ENCODE measurements around the gene EP400.
"Not testable (repeated sequence)": the region's sequence is repeated elsewhere in the genome, so short reads cannot be mapped to it uniquely, and the experiment has no call there.

Gene EP400

DNA sequence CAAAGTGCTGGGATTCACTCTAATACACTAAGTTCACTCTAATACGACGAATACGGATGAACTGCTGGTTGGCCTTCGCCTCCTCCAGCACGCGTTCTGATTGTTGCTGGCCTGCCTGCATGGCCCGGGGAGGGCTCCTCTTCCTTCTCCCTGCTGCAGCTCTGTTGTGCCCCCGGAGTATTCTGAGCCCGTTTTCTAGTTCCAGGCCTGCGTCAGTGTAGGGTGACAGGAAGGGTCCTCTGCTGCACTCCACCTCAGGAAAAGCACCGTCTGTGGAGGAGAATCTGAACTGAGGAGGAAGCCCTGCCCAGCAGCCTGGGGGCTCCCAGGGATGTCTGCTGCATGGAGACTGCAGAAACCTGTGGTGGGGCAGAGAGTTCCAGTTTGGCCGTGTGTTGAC, 150.0 kb downstream of the EP400 start:
- no peak for DNase-seq

DNA sequence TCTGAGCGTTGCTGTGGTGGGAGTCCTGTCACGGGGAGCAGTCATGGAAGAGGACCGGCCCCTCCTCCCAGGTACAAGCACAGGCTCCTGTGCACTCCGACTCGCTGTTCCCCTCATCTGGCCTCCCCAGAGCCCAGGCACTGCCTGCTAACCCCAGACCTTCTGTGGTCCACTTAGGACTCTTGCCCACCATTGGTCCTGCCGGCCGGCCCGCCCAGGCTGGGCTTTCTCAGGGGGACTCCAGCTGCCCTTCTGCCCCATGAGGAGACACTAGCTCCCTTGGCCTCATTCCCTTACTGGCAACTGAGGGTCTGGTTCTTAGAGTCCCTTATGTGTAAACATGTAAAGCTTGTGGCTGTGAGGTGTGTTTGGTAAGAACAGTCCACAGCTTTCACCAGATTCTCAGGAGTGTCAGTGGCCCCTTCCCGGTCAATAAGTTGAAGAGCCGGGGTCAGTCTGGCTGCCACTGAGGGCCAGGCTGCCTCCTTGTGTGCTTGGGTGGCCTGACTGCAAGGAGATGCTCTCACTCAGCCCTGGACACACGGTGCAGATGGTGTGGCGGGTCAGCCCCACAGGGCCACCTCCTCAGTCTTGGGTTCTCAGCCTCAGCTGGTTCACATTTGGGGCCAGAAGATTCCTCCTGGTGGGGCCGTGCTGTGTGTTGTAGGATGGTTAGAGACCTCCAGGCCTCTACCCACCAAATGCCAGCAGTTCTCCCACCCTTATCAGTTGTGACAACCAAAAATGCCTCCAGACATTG, 150.7 kb downstream of the EP400 start:
- no peak for DNase-seq

DNA sequence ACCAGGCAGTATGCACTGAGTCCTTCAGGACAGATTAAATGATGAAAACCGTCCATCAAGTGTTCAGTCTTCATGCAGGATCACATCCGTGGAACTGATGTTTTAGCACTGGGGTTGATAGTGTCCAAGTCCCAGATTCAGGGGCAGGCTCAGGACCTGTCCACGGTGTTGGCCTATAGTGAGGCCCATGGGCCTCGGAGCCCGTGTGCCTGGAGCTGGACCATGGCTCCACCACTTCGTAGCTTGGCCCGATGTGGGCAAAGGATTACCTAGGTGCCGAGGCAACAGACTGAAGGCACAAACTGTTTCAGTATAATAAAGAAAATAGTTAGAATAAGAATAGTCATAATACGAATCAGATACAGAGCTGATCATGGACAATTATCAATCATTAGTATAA, 152.6 kb downstream of the EP400 start:
- DNase-seq, result no peak

DNA sequence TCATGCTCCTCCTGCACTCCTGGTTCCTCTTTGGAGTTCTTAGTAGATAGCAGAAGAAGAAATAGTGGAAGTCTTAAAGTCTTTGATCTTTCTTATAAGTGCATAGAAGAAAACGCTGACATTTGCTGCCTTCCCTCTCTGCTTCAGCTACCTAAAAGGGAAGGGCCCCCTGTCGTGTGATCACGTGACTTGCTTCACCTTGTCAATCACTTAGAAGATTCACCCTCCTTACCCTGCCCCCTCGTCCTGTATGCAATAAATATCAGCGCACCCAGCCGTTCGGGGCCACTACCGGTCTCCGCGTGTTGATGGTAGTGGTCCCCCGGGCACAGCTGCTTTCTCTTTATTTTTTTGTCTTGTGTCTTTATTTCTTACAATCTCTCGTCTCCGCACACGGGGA, 153.3 kb downstream of the EP400 start:
- DNase-seq, result not testable (repeated sequence)

DNA sequence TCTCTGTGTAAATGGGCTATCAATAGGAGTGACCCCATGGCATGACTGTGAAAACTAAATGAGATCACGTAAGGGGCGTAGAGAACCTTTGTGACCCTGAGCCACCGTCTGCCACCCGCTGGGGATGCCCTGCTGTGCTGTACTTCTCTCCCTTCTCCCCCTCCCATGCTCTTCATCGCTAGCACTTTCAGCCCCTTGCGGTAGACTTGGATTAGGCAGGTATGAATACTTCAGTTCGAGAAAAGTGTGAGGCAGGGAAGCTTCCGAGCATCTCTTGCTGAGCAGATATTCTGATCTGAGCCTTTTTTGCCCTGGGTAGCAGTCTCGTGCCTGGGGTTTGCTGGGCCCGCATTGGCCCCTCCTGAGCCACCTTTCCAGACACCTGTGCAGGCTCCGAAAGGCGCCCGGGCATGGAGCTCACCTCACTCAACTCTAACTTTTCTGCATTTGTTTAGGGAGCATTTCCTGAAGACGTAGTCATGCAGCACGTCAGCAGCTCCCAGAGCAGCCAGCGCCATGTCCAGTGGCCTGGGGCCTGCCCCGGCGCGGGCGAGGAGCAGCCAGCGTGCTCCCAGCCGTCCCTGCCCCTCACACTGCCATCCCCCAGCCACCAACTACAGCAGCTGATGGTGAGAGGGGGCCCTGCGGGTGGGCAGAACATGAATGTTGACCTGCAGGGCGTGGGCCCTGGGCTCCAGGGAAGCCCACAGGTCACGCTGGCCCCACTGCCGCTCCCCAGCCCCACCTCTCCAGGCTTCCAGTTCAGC, 154.0 kb downstream of the EP400 start:
- no peak for DNase-seq

DNA sequence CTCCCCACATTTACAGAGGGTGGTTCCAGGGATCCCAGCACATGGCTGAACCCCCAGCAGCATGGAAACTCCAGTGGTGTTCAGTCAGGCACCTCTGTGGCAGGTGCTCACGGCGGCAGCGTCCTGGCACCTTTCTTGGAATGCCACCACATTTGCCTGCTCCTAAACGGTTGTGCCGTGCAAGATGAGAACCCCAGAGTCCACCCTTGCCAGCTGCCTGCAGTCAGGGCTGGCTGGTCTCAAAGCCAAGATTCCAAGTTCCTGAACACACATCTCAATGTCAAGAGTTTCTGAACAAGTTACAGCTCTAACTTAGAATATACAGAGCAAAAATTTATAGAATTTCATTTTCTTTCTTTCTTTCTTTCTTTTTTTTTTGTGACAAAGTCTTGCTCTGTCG, 155.7 kb downstream of the EP400 start:
- no peak for DNase-seq

DNA sequence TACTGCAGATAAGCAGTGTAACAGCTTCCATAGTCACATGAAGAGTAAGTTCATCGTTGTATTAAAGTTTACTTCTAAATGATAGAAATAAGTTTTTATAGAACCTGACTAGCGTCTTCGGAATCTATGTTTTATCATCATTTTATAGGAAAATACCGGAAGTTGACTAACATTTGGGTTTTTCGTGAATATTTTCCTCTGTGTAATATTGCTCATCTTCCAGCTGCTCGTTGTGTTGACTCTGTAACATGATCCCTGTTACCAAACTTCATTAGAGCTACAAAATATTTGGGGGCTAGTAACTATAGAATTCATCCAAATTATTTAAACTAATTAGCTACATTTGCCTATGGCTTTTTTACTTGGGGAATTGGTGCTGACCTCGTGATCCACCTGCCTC, 157.2 kb downstream of the EP400 start:
- no peak for DNase-seq

DNA sequence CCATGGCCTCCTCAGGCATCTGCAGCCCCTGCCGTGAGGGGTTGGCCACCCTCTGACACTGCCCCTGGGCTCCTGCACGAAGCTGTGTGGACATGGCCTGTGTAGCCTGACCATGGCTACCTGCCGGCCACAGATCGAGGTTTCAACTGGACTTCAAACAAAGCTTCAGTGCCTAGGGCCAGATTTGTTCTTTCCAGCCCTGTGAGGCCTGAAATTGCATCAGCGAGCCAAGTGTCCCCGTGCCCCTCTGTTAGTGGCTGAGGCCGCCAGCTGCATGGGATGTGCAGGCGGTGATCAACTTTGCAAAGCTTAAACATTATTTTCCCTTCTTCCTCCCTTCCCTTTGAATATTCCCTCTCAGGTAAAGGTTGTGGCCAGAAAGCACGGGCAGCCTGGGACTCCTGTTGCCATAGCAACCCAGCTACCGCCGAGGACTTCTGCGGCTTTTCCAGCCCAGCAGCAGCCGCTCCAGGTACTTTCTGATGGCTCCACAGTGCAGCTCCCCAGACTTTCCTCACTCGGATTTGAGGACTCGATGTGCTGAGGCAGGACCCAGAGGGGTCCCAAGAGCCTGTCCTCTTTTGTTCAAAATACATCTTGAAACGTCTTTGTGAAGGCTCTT, 158.6 kb downstream of the EP400 start:
- DNase-seq, result no peak

DNA sequence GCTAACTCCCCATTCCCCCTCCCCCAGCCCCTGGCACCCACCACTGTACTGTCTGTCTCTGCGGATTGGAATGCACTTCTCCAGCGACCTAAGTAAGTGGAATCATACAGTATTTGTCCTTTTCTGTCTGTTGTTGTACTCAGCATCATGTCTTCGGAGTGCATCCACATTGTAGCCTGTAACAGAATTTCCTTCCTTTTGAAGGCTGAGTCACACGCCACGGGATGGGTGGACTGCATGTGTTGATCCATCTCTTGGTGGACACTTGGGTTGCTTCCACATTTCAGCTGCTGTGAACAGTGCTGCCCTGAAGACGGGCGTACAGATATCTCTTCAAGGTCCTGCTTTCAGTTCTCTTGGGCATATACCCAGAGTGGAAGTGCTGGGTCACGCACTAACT, 160.0 kb downstream of the EP400 start:
- DNase-seq, result no peak

DNA sequence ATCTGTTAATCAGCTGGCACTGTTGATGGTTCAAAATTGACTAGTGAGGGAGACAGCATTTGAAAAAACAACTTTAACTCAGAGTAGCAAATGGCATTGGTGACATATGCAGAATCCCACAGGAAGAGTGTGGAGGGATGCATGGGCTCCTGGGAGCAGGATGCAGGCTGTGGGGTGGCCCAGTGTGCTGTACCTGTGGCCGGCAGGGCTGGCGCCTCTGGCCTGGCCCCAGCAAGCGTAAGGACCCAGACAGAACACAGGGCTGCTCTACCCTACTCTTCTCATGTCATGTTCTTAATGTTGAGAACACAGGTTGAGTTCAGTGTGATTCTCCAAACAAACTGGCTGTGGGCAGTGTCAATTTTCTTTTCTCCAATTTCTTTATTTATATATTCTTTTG, 160.9 kb downstream of the EP400 start:
- no peak for DNase-seq

DNA sequence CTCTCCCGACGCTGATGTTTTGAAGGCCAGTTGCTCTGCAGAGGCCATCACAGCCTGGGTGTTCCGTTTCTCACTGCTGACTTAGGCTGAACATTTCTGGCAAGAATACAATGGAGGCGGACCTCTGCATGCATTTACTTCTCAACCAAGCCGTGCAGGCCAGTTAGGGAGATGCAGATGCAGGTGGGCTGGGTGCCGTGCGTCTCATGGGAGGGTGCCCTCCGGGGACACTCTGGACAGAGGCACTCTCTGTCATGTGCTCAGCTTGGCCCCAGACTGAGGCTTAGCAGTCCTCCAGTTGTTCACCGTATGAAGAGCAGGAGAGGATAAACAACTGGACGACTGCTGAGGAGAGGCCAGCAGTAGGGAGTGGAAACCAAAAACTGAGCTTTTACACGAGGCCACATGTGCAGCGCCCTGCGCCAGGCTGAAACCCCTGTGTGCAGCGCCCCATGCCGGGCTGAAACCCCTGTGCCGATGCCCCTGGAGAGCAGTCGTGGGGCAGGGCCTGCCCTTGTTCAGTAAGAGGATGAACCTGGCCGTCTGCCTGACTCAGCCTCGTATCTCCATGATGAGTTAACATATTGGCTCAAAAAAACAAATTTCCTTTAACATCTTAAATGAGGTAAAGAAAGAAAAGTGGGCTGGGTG, 162.0 kb downstream of the EP400 start:
- DNase-seq, result no peak

DNA sequence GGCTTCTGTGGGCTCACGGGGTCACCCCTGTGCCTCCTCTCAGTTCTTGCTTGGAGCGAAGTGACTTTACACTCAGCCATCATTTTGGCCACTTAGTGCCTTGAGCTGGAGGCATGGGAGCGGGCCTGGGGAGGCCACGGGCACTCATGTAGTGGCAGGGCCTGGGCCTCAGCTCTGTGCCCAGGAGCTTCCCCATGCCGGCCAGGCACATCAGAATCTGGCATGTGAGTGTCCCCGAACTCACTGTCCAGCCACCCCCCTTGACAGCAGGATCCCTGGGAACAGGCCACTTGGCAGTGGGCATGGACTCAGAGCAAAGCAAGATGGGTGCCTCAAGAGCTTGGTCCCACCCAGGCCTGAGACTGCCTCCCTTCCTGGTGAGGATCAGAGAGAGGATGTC, 164.9 kb downstream of the EP400 start:
- no peak for DNase-seq

DNA sequence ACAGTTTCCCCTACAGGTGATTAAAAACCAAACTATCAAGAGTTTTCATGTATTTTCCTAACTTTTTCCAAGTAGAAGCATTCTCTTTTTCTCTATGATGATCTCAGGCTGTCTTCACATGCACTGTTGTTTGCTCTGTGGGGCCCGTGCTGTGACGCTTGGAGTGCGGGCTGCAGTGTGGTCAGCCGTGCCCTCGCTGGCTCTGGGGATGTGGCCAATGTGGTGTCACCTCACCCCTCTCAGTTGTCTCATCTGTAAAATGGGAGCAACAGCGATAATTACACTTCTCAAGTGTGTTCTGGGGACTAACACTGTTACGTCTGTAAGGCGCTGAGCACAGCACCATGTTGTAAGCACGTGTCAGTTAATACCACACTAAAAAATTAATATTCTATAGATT, 165.8 kb downstream of the EP400 start:
- DNase-seq, result no peak

DNA sequence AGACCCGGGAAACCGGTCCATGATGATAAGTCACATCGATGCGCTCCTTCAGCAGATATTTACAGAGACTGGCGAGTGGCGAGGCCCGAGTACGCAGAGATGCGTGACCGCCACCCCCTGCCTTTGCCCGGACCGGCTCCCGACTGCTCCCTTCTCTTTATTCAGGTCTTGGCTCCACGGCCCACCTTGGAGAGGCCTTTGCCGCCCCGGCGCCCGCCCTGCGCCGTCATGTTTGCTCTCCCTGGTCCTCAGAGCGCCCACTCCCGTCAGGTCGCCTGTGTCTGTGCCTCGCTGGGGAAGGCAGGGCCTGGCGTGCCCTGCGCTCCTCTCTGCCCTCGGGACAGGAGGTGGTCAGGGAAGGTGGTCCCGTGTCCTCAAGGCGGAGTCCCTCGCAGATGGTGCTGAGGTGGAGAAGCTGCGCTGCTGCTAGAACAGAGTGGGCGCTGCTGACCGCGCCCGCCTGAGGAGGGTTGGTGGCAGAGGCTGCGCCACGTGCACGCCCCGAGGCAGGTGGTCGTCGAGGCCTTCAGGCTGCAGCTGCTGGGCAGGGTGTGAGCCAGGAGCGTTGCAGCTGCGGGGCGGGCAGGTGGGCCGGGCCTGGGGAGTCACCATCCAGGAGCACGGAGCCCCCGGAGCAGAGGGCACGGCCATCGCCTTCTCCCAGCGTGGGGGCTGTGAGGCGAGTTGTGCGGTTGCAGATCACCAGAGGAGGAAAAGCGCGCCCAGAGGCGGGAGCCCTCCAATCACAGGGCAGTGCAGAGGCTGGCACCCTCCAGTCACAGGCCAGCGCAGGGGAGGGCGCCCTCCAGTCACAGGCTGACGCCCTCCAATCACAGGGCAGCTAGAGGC, 167.2 kb downstream of the EP400 start:
- DNase-seq, result no peak

DNA sequence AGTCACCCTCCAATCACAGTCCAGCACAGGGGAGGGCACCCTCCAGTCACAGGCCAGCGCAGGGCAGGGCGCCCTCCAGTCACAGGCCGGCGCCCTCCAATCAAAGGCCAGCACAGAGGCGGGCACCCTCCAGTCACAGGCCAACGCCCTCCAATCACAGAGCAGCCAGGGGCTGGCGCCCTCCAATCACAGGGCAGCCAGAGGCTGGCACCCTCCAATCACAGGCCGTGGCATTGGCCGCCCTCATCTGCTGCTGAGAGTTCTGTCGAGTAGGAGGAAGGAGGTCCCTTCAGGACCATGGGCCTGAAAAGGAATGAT, 167.8 kb downstream of the EP400 start:
- DNase-seq, result no peak

DNA sequence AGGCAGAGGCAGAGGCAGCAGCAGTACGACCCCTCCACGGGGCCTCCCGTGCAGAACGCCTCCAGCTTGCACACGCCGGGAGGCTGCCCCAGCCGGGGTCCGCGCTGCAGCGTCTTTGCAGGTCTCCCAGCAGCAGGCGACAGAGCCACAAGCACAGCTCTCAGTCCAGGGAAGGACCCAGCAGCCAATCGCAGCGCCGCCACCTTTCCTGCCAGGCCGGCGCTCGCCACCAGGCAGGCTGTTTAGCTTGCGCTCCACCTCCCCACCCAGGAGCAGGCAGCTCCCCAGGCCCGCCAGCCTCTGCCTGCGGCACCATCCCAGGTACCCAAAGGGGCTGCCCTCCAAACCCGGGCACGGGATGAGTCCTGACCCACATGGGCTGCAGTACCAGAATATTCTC, 169.1 kb downstream of the EP400 start:
- no peak for DNase-seq

DNA sequence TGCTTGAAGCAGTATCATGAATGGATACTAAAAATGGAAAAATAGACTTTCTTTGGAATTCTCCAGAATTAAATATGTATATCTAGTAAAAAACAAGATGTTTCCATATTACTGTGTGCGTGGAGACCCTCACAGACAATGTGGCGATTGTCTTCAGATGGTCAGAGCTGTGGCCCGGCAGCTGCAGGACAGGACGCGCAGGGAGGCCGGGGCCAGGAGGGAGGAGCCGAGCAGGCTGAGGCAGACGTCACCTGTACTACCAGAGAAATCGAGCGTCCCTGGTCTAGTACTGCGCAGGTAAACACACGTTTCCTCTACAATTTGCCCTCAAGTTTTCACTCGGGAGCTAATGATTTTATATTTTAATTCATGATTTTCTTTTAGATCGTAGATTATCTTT, 171.5 kb downstream of the EP400 start:
- DNase-seq, result no peak

DNA sequence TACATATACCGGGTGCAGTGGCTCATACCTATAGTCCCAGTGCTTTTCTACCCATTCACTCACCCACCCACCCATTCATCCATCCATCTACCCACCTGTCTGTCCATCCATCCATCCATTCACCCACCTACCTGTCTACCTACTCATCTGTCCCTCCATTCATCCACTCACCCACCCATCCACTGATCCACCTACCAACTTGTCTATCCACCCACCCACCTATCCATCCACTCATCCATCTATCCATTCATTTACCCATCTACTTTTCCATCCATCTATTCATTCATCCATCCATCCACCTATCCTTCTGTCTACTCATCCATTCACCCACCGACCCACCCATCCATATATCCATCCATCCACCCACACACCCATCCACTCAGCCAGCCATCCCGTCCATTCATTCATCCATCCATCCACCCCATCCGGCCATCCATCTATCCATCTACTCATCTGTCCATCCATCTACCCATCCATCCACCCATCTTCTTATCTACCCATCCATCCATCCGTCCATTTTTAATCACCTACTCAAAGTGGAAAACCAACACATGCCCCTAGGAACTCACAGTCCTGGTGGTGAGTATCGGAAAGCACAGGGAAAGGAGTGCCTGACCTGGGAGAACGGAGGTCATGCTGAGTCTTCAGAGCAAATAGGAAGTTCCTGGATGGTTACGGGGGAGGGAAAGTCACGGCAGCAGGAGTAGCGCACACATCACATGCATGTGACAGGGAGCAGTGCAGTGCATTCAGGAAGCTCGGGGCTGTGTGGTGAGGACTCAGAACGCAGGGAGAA, 174.4 kb downstream of the EP400 start:
- DNase-seq, result no peak

DNA sequence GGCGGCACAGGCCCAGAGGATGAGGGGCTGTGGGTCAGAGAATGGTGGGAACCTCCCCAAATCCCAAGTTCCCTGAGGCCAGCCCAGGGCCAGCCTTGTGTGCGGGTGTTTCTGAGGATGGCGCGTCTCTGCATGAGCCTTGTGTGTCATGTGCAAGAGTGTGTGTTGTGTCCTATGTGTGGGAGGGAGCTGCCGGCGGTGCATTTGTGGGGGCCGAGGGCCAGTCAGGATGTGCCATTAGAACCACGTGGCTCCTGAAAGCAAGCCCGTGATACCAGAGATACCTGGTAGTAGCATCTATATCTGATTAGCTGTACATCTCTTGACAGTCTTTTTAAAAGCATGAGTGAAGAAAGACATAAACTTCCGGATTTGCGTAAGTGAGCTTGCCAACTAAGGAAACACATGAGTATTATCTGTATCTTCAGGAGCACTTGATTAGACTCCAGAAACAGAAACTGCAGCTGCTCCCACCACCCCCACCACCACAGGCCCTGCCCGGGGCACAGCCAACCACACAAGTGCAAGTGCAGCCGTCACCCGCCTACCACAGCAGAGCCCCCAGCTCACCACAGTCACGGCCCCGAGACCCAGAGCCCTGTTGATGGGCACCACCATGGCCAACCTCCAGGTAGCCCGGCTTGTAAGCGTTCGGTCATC, 175.2 kb downstream of the EP400 start:
- no peak for DNase-seq

DNA sequence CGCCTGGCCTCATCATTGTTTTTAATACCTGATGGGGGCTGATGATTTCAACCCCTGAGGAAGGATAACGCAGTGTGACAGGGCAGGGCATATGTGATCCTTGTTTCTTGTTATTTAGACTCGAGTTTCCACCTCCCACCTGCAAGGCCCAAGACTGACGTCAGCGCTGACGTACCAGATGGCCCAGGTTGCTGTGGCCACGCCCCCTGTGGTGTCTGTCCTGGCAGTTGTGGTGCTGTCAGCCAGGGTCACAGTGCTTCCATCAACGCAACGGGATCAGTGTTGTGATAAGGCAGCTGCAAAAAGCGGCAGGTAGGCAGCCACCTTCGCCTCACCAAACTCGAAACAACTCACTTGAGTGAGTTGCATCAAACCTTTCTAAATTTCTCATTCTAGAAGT, 176.0 kb downstream of the EP400 start:
- DNase-seq, result no peak

DNA sequence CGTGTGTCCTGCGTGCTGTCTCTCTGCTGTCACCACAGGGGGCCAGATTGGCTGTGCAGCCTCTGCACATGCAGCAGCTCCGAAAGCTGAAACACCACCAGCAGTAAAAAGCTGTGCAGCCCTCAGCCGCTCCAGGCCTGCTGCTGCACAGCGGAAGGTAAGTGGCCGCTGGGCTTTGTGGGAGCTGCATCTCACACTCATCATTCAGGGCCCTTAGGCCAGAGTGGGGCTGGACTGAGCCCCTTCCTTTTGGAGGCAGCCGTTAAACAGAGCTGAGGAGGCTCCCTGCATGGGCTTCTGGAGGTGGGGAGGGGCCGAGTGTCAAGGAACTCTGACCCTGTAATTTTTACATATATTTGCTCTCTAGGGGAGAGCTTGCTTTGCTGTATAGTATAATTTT, 177.3 kb downstream of the EP400 start:
- no peak for DNase-seq

DNA sequence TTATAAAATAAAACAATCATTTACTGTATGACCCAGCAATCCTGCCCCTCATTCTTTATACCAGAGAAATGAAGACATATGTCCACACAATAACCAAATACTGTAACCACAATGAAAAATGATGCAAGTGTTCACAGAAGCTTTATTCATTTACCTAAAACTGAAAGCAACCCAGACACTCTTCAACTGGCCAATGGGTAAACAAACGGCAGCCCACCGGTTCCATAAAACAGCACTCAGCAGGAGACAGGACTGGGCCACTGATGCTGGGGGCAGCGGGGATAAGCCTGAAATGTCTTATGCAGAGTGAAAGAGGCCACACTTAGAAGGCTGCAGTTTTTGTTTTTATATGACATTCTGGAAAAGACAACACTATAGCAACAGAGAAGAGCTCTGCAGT, 179.3 kb downstream of the EP400 start:
- DNase-seq, result no peak
